HG03565 (cell line): ENCODE data around the gene GCN1.
"Not testable (repeated sequence)": the region's sequence is repeated elsewhere in the genome, so short reads cannot be mapped to it uniquely, and the experiment has no call there.

Experiments
- ATAC-seq: cut with Tn5 transposase; IDR thresholded peaks from one replicate; pipeline ENCODE4 v1.9.1; 2021; ENCODE audit warnings: mild to moderate bottlenecking, moderate library complexity; ENCODE audit not compliant: unreplicated experiment

Gene GCN1

GRCh38 chr12:120215766-120216735 is 21.5 kb upstream of the GCN1 start:
- ATAC-seq, result no peak

- ATAC-seq, result no peak
Observed at GRCh38 chr12:120215357-120215735, 20.8 kb upstream of the GCN1 start.

- no peak for ATAC-seq
Observed at GRCh38 chr12:120214626-120215356, 20.3 kb upstream of the GCN1 start.

GRCh38 chr12:120213758-120214157 is 19.2 kb upstream of the GCN1 start:
- no peak for ATAC-seq

GRCh38 chr12:120213182-120213581 is 18.7 kb upstream of the GCN1 start:
- not testable (repeated sequence) for ATAC-seq

GRCh38 chr12:120212301-120212700 is 17.8 kb upstream of the GCN1 start:
- no peak for ATAC-seq

- no peak for ATAC-seq
Observed at GRCh38 chr12:120211904-120212283, 17.4 kb upstream of the GCN1 start.

GRCh38 chr12:120211243-120211903 is 16.9 kb upstream of the GCN1 start:
- ATAC-seq, result no peak

GRCh38 chr12:120209851-120210250 is 15.3 kb upstream of the GCN1 start:
- ATAC-seq, result no peak

- ATAC-seq, result no peak
Observed at GRCh38 chr12:120207227-120207626, 12.7 kb upstream of the GCN1 start.

GRCh38 chr12:120206781-120207180 is 12.3 kb upstream of the GCN1 start:
- ATAC-seq, result not testable (repeated sequence)

- no peak for ATAC-seq
Observed at GRCh38 chr12:120206228-120206627, 11.7 kb upstream of the GCN1 start.

GRCh38 chr12:120204171-120204570 is 9.7 kb upstream of the GCN1 start:
- ATAC-seq, result no peak

- ATAC-seq, result no peak
Observed at GRCh38 chr12:120200364-120200800, 5.9 kb upstream of the GCN1 start.

GRCh38 chr12:120199595-120200306 is 5.2 kb upstream of the GCN1 start:
- ATAC-seq, result no peak

GRCh38 chr12:120199025-120199424 is 4.5 kb upstream of the GCN1 start:
- ATAC-seq, result no peak

GRCh38 chr12:120197542-120197887 is 3.0 kb upstream of the GCN1 start:
- ATAC-seq, result no peak

GRCh38 chr12:120196817-120197541 is 2.5 kb upstream of the GCN1 start:
- ATAC-seq, result not testable (repeated sequence)

- no peak for ATAC-seq
Observed at GRCh38 chr12:120196363-120196762, 1.8 kb upstream of the GCN1 start.

- no peak for ATAC-seq
Observed at GRCh38 chr12:120194226-120194533, 335 bp downstream of the GCN1 start.
